C4-2B (cell line): ENCODE measurements around the gene TRAF5.
"Not testable (repeated sequence)": the region's sequence is repeated elsewhere in the genome, so short reads cannot be mapped to it uniquely, and the experiment has no call there.

Experiments
- ZFX ChIP-seq: fragments of 450-650 bp; IDR thresholded peaks from 2 replicates; pipeline ENCODE4 v1.6.1; 2017
- TF ChIP-seq, protein P1 (sequence below): fragments of 450-650 bp; conservative IDR thresholded peaks from 2 replicates; pipeline ENCODE4 v1.5.1; 2017; ENCODE audit warnings: mild to moderate bottlenecking

DNA sequence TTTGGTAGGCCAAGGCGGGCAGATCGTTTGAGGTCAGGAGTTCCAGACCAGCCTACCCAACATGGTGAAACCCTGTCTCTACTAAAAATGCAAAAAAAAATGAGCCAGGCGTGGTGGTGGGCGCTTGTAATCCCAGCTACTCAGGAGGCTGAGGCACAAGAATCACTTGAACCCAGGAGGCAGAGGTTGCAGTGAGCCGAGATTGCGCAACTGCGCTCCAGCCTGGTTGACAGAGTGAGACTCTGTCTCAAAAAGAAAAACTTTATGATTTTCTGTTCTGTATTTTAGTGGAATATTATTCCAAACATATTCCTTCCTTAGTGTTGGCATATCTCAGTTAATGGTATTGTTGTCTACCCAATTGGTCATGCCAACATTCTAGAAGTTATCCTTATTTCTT is 64.2 kb downstream of the TRAF5 start:
- TF ChIP-seq, protein P1, sequence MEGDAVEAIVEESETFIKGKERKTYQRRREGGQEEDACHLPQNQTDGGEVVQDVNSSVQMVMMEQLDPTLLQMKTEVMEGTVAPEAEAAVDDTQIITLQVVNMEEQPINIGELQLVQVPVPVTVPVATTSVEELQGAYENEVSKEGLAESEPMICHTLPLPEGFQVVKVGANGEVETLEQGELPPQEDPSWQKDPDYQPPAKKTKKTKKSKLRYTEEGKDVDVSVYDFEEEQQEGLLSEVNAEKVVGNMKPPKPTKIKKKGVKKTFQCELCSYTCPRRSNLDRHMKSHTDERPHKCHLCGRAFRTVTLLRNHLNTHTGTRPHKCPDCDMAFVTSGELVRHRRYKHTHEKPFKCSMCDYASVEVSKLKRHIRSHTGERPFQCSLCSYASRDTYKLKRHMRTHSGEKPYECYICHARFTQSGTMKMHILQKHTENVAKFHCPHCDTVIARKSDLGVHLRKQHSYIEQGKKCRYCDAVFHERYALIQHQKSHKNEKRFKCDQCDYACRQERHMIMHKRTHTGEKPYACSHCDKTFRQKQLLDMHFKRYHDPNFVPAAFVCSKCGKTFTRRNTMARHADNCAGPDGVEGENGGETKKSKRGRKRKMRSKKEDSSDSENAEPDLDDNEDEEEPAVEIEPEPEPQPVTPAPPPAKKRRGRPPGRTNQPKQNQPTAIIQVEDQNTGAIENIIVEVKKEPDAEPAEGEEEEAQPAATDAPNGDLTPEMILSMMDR = not testable (repeated sequence)
- TF ChIP-seq ZFX = not testable (repeated sequence)
